ENCODE data around the gene UNC119B. TPM values are rescaled to one million over a fixed set of nuclear protein-coding genes. Genes with fewer than 3 reads are reported as not detected.
A peak's percentile ranks its signal among the peaks of the same experiment; 100 is the strongest.

The UNC119B gene
- total RNA-seq, 1 experiment from 2014 or later = 51.5 TPM

DNA sequence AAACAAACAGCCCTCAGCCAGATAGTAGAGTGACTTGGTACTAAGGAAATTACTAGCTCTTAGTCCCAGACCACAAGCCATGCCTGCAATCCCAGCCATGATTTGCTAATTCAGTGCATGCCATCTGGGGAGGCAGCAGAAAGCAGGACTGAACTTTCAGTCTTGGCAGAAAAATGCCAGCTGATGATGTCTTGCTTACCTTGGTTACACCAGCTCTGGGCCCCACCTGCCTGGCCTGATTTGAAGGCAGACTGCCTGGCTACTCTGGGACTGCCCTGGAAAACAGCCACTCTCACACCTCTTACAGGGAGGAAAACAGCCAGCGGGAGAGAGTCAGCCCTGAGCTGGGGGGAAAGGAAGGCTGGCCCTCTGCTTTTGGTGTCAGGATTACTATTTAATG, 4.6 kb upstream of the UNC119B start:
- Histone ChIP-seq H3K9ac (ENCODE audit: extremely low read depth, insufficient read length, low read length) (no peak overlapping the region), H3K4me2 (ENCODE audit: insufficient read depth, insufficient read length, low read length) (no peak overlapping the region), H3K56ac (ENCODE audit: insufficient read length, low read depth, low read length) (no peak overlapping the region), H3K9me3 (ENCODE audit: control insufficient read depth, low read depth, low read length) (no peaks in the 10 kb centered on the region), H3K79me1 (ENCODE audit: insufficient read depth, low read depth, low read length, poor library complexity, severe bottlenecking) (no peaks in the 10 kb centered on the region), H2BK5ac (ENCODE audit: insufficient read length, low read length) (no peak overlapping the region), H4K5ac (ENCODE audit: insufficient read length, low read depth, low read length) (no peak overlapping the region), H2BK20ac (ENCODE audit: low read depth, low read length, poor library complexity, severe bottlenecking) (no peak overlapping the region), H3K79me2 (ENCODE audit: insufficient read depth, low read length) (no peaks in the 10 kb centered on the region), H4K91ac (ENCODE audit: insufficient read length, low read depth, low read length) (no peak overlapping the region), H3K14ac (ENCODE audit: insufficient read depth, low read length) (no peak overlapping the region), H3K23me2 (ENCODE audit: insufficient read length, low read depth, low read length, poor library complexity, severe bottlenecking) (no peaks in the 10 kb centered on the region), H2AK5ac (ENCODE audit: insufficient read length, low read length) (no peak overlapping the region), H4K8ac (replicated peaks; ENCODE audit: insufficient read length, low read depth, low read length) (no peak overlapping the region), H2BK15ac (ENCODE audit: low read depth, low read length) (no peak overlapping the region), H3K4ac (ENCODE audit: low read depth, low read length) (no peak overlapping the region), H3K4me1 (ENCODE audit: insufficient read depth, low read length) (no peaks in the 10 kb centered on the region; the same call in 1 of the 2 replicates), H3T11ph (ENCODE audit: low read length) (no peak overlapping the region), H3K18ac (ENCODE audit: insufficient read length, low read depth, low read length) (no peak overlapping the region), H2BK12ac (ENCODE audit: insufficient read length, low read depth, low read length) (no peak overlapping the region), H3K27me3 (ENCODE audit: insufficient read depth, low read length) (no peaks in the 10 kb centered on the region), H2AFZ (ENCODE audit: low read length) (no peak overlapping the region), H4K20me1 (ENCODE audit: control insufficient read depth, insufficient read depth, insufficient read length) (no peaks in the 10 kb centered on the region), H3K27ac (ENCODE audit: insufficient read length, low read depth, low read length) (no peak overlapping the region), H3K23ac (ENCODE audit: insufficient read length, low read depth, low read length) (no peak overlapping the region), H2BK120ac (ENCODE audit: low read depth, low read length, poor library complexity, severe bottlenecking) (no peak overlapping the region)
- Mint-ChIP-seq H3K36me3 (ENCODE audit: insufficient read depth in 1 of 3, low read depth in 3 of 3) (peaks cover 13 to 26% (median 22%) of the 10 kb centered on the region in 3 experiments; a peak in 6 of 7 replicates), H3K4me3 (no peak overlapping the region), H3K9me3 (no peaks in the 10 kb centered on the region), H3K27me3 (ENCODE audit: low read depth) (no peaks in the 10 kb centered on the region), H3K27ac (peak overlapping the region in 2 of 3 experiments; percentile 34 to 48; a peak in 1 of 7 replicates), H3K4me1 (peaks cover 6% of the 10 kb centered on the region in 2 experiments)
- WGBS (ENCODE audit: extremely low coverage, insufficient read length, low lambda C conversion rate) = no CpG with 5 or more reads among the region's 1 CpG
- TF ChIP-seq, protein P1, sequence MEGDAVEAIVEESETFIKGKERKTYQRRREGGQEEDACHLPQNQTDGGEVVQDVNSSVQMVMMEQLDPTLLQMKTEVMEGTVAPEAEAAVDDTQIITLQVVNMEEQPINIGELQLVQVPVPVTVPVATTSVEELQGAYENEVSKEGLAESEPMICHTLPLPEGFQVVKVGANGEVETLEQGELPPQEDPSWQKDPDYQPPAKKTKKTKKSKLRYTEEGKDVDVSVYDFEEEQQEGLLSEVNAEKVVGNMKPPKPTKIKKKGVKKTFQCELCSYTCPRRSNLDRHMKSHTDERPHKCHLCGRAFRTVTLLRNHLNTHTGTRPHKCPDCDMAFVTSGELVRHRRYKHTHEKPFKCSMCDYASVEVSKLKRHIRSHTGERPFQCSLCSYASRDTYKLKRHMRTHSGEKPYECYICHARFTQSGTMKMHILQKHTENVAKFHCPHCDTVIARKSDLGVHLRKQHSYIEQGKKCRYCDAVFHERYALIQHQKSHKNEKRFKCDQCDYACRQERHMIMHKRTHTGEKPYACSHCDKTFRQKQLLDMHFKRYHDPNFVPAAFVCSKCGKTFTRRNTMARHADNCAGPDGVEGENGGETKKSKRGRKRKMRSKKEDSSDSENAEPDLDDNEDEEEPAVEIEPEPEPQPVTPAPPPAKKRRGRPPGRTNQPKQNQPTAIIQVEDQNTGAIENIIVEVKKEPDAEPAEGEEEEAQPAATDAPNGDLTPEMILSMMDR (conservative IDR thresholded peaks at IDR 0.05) = no peak
- no peak for DNase-seq
